Neural cell (in vitro differentiated cells): ENCODE results near the gene FAM83G. TPM values are rescaled to one million over a fixed set of nuclear protein-coding genes. Genes with fewer than 3 reads are reported as not detected.

Experiments
- H2AFZ ChIP-seq: fragments of 200-600, 300-800 bp; sonication (generic), shearing (Covaris generic); 2 replicates; pipeline ENCODE4 v1.6.0; 2014; ENCODE audit warnings: low read depth, mild to moderate bottlenecking, antibody characterized with exemption, low read length, moderate library complexity
- H3F3A ChIP-seq: fragments of 200-600 bp; shearing (Covaris generic); 2 replicates; pipeline ENCODE4 v1.6.1; 2016; ENCODE audit warnings: mild to moderate bottlenecking, moderate library complexity, mixed read lengths, antibody characterized with exemption, low read length; ENCODE audit not compliant: insufficient read depth, poor library complexity, severe bottlenecking
- H3K27ac ChIP-seq: fragments of 200-600, 300-800 bp; sonication (generic), shearing (Covaris generic); 2 replicates; pipeline ENCODE4 v1.5.1; 2014; ENCODE audit warnings: mild to moderate bottlenecking, low read length, moderate library complexity
- H3K27me3 ChIP-seq: fragments of 300-800, 200-600 bp; sonication (generic), shearing (Covaris generic); 2 replicates; pipeline ENCODE4 v1.6.0; 2014; ENCODE audit warnings: mild to moderate bottlenecking, low read depth, low read length, moderate library complexity; ENCODE audit not compliant: insufficient read depth
- H3K36me3 ChIP-seq: fragments of 300-800, 200-600 bp; sonication (generic), shearing (Covaris generic); 2 replicates; pipeline ENCODE4 v1.5.1; 2014; ENCODE audit warnings: mild to moderate bottlenecking, antibody characterized with exemption, low read length, moderate library complexity; ENCODE audit not compliant: insufficient read depth
- H3K4me2 ChIP-seq: fragments of 300-800, 200-600 bp; sonication (generic), shearing (Covaris generic); 2 replicates; pipeline ENCODE4 v1.6.0; 2014; ENCODE audit warnings: mild to moderate bottlenecking, low read length
- H3K4me3 ChIP-seq: fragments of 300-800, 200-600 bp; sonication (generic), shearing (Covaris generic); 2 replicates; pipeline ENCODE4 v1.5.1; 2014; ENCODE audit warnings: mild to moderate bottlenecking, low read length, moderate library complexity
- H3K79me2 ChIP-seq: fragments of 200-600 bp; shearing (Covaris generic); replicated peaks from 2 replicates; pipeline ENCODE4 v1.6.0; 2014; ENCODE audit warnings: mild to moderate bottlenecking, low read length, moderate library complexity; ENCODE audit not compliant: insufficient read depth
- H3K9ac ChIP-seq: fragments of 300-800, 200-600 bp; sonication (generic), shearing (Covaris generic); 2 replicates; pipeline ENCODE4 v1.6.1; 2016; ENCODE audit warnings: mild to moderate bottlenecking, low read length, mixed read lengths
- H3K9me2 ChIP-seq: fragments of 200-600 bp; shearing (Covaris generic); 2 replicates; pipeline ENCODE4 v1.6.1; 2016; ENCODE audit warnings: mild to moderate bottlenecking, low read length, mixed read lengths; ENCODE audit not compliant: insufficient read depth
- H3K9me3 ChIP-seq: fragments of 200-600, 300-800 bp; sonication (generic), shearing (Covaris generic); 2 replicates; pipeline ENCODE4 v1.6.1; 2016; ENCODE audit warnings: mild to moderate bottlenecking, mixed run types, low read length, moderate library complexity, mixed read lengths
- H4K20me1 ChIP-seq: fragments of 200-600 bp; shearing (Covaris generic); 2 replicates; pipeline ENCODE4 v1.6.1; 2016; ENCODE audit warnings: mild to moderate bottlenecking, mixed run types; ENCODE audit not compliant: insufficient read depth
- CTCF ChIP-seq: fragments of 450-650 bp; IDR thresholded peaks from 2 replicates; pipeline ENCODE4 v1.5.1; 2014; ENCODE audit warnings: antibody characterized with exemption, mild to moderate bottlenecking, moderate library complexity; ENCODE audit not compliant: poor library complexity, severe bottlenecking
- EP300 ChIP-seq: fragments of 450-650 bp; conservative IDR thresholded peaks from 2 replicates; pipeline ENCODE4 v1.6.1; 2014; ENCODE audit warnings: antibody characterized with exemption, mild to moderate bottlenecking, moderate library complexity; ENCODE audit not compliant: poor library complexity, severe bottlenecking
- EZH2 ChIP-seq: fragments of 200-600, 300-800 bp; shearing (Covaris generic), sonication (generic); IDR thresholded peaks from 2 replicates; pipeline ENCODE4 v1.6.1; 2014; ENCODE audit warnings: antibody characterized with exemption, low read length, borderline replicate concordance, mild to moderate bottlenecking; ENCODE audit not compliant: insufficient read depth, poor library complexity, severe bottlenecking
- MXI1 ChIP-seq: fragments of 450-650 bp; conservative IDR thresholded peaks from 2 replicates; pipeline ENCODE4 v1.6.1; 2014; ENCODE audit warnings: antibody characterized with exemption, mild to moderate bottlenecking; ENCODE audit not compliant: poor library complexity, severe bottlenecking
- POLR2AphosphoS5 ChIP-seq: IDR thresholded peaks from 2 replicates; pipeline ENCODE4 v1.6.1; 2012
- RAD21 ChIP-seq: fragments of 450-650 bp; conservative IDR thresholded peaks from 2 replicates; pipeline ENCODE4 v1.6.1; 2014; ENCODE audit warnings: antibody characterized with exemption, mild to moderate bottlenecking, moderate library complexity
- REST ChIP-seq: IDR thresholded peaks from 2 replicates; pipeline ENCODE4 v1.6.1; 2012; ENCODE audit warnings: borderline replicate concordance
- SMC3 ChIP-seq: fragments of 450-650 bp; conservative IDR thresholded peaks from 2 replicates; pipeline ENCODE4 v1.6.1; 2014; ENCODE audit warnings: antibody characterized with exemption, mild to moderate bottlenecking, moderate library complexity; ENCODE audit not compliant: poor library complexity
- TAF1 ChIP-seq: IDR thresholded peaks from 2 replicates; pipeline ENCODE4 v1.6.1; 2012; ENCODE audit warnings: low read depth
- polyA plus RNA-seq: library from polyadenylated mRNA; depleted of rRNA; stranded (reverse); fragments of >200 nt; gene quantifications from 2 replicates; pipeline ENCODE4 v1.2.3, GENCODE V29; 2014

FAM83G gene
- polyA plus RNA-seq, 1 donor from 2014 or later: not detected

- peaks cover 9% of the 10 kb centered on the region for H3K27me3 ChIP-seq
- no peaks in the 10 kb centered on the region for H3K9me3 ChIP-seq
- H3F3A ChIP-seq: no peaks in the 10 kb centered on the region
- H3K27ac ChIP-seq: no peak overlapping the region
- H4K20me1 ChIP-seq: no peaks in the 10 kb centered on the region
- H3K4me2 ChIP-seq: no peak overlapping the region
- no peaks in the 10 kb centered on the region for H3K9me2 ChIP-seq
- H3K4me3 ChIP-seq: no peak overlapping the region
- TF ChIP-seq REST: no peak
- TF ChIP-seq CTCF: no peak
- TF ChIP-seq EP300: no peak
- no peak for TF ChIP-seq POLR2AphosphoS5
- no peak overlapping the region for H2AFZ ChIP-seq
- H3K79me2 ChIP-seq: no peaks in the 10 kb centered on the region
- no peak overlapping the region for H3K9ac ChIP-seq
- H3K36me3 ChIP-seq: no peaks in the 10 kb centered on the region
Measured at GRCh38 chr17:18999394-18999793, 5.2 kb downstream of the FAM83G start.

GRCh38 chr17:18997650-18998196 is 6.8 kb downstream of the FAM83G start:
- Histone ChIP-seq H3K9me2 (no peaks in the 10 kb centered on the region), H3K27ac (no peak overlapping the region), H3K79me2 (no peaks in the 10 kb centered on the region), H2AFZ (no peak overlapping the region), H3K9me3 (no peaks in the 10 kb centered on the region), H3F3A (no peaks in the 10 kb centered on the region), H3K36me3 (no peaks in the 10 kb centered on the region), H3K4me3 (no peak overlapping the region), H3K27me3 (no peaks in the 10 kb centered on the region), H3K4me2 (no peak overlapping the region), H4K20me1 (no peaks in the 10 kb centered on the region), H3K9ac (no peak overlapping the region)
- TF ChIP-seq CTCF (no peak), RAD21 (no peak), EP300 (no peak), SMC3 (no peak), POLR2AphosphoS5 (no peak), EZH2 (no peak), TAF1 (no peak), MXI1 (no peak), REST (no peak)
